ENCODE measurements around the gene COL20A1. TPM values are rescaled to one million over a fixed set of nuclear protein-coding genes. Genes with fewer than 3 reads are reported as not detected.
A peak's percentile ranks its signal among the peaks of the same experiment; 100 is the strongest.

COL20A1 gene
- not detected for total RNA-seq

GRCh38 chr20:63292904-63293303, at the start of gene COL20A1:
Gene COL20A1 (plus strand): TSS chr20:63293186. CDS start chr20:63295108, 1,922 bp downstream.
- TF ChIP-seq POLR2A (IDR thresholded peaks at IDR 0.05): no peak
- TF ChIP-seq, protein P1, sequence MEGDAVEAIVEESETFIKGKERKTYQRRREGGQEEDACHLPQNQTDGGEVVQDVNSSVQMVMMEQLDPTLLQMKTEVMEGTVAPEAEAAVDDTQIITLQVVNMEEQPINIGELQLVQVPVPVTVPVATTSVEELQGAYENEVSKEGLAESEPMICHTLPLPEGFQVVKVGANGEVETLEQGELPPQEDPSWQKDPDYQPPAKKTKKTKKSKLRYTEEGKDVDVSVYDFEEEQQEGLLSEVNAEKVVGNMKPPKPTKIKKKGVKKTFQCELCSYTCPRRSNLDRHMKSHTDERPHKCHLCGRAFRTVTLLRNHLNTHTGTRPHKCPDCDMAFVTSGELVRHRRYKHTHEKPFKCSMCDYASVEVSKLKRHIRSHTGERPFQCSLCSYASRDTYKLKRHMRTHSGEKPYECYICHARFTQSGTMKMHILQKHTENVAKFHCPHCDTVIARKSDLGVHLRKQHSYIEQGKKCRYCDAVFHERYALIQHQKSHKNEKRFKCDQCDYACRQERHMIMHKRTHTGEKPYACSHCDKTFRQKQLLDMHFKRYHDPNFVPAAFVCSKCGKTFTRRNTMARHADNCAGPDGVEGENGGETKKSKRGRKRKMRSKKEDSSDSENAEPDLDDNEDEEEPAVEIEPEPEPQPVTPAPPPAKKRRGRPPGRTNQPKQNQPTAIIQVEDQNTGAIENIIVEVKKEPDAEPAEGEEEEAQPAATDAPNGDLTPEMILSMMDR (IDR thresholded peaks at IDR 0.05): no peak
- TF ChIP-seq POLR2AphosphoS5 (IDR thresholded peaks at IDR 0.05): no peak
- no peaks in the 10 kb centered on the region for H3K9me3 ChIP-seq
- DNase-seq (ENCODE audit: low spot score in 2 of 2): no peak
- H3K27me3 ChIP-seq: peaks cover 12 to 53% of the 10 kb centered on the region in 2 donors
- no peaks in the 10 kb centered on the region for H3K36me3 ChIP-seq
- no peaks in the 10 kb centered on the region for H3K4me1 ChIP-seq
- intact Hi-C loops (cut with DNase I; ENCODE audit: low total_unique reads): no loop called here
- H3K4me3 ChIP-seq: no peak within 1 kb of the TSS
- no peak within 1 kb of the TSS for H3K27ac ChIP-seq

DNA sequence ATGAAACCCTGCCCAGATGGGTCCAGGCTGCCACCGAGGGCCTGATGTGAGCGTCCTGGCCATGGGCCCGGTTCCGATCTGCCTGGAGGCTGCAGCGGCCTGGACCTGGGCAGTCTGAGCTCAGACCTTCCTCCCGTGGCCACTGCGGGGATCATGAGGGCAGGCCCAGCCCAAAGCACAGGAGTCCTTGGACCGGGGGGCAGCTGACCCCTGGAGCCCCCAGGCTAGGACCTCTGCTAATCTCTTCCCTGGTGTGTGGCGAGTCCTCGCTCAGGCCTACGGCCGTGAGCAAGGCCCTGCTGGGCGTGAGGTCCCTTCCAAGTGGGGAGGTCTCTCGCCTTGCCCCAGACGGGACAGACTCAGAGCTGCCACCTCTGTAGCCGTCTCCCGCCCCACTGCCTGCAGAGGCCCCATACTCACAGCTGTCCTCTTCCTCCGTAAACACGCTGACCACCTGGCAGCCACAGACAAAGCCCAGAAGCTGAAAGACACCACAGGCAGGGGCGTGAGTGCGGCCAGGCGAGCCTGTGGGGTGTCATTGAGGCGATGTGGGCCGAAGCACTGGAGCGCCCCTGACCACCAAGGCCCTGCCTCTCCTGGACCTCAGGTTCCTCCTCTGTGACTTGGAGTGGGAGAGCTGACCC, 49.3 kb upstream of the COL20A1 start:
- H3K4me3 ChIP-seq: no peak overlapping the region
- no peak for DNase-seq (ENCODE audit: low spot score in 2 of 2)
- TF ChIP-seq, protein P1 (IDR thresholded peaks at IDR 0.05): no peak
- TF ChIP-seq POLR2A (IDR thresholded peaks at IDR 0.05): no peak
- no peak for TF ChIP-seq POLR2AphosphoS5 (IDR thresholded peaks at IDR 0.05)
- no peaks in the 10 kb centered on the region for H3K4me1 ChIP-seq
- no peaks in the 10 kb centered on the region for H3K36me3 ChIP-seq
- H3K27ac ChIP-seq: no peak overlapping the region
- peaks cover 0 to 57% of the 10 kb centered on the region in 2 donors for H3K27me3 ChIP-seq
- intact Hi-C loops (cut with DNase I; ENCODE audit: low total_unique reads): no loop called here
- no peaks in the 10 kb centered on the region for H3K9me3 ChIP-seq

DNA sequence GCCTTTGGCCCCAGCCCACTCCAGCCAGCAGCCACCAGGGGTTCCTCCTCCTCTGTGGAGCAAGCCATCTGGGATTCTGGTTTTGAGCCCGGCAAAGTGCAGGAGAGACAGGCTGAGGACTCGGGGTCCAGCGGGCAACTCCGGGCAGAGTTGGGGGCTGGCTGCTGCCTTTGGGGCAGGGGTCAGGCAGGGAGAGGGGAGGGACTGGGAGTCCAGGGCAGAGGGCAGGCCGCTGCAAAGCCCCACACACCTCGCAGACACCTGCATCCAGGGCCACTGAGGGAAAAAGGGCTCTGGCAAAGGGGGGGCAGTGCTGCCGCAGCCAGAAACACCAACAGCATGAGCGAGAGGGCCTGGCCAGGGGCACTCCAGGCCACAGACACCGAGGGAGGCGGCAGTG, 48.5 kb upstream of the COL20A1 start:
- Histone ChIP-seq H3K4me1 (no peaks in the 10 kb centered on the region), H3K27me3 (peaks cover 0 to 62% of the 10 kb centered on the region in 2 donors), H3K9me3 (no peaks in the 10 kb centered on the region), H3K4me3 (no peak overlapping the region), H3K27ac (no peak overlapping the region), H3K36me3 (no peaks in the 10 kb centered on the region)
- no peak for TF ChIP-seq POLR2A (IDR thresholded peaks at IDR 0.05)
- no peak for DNase-seq (ENCODE audit: low spot score in 2 of 2)
- intact Hi-C loops (cut with DNase I; ENCODE audit: low total_unique reads): no loop called here

DNA sequence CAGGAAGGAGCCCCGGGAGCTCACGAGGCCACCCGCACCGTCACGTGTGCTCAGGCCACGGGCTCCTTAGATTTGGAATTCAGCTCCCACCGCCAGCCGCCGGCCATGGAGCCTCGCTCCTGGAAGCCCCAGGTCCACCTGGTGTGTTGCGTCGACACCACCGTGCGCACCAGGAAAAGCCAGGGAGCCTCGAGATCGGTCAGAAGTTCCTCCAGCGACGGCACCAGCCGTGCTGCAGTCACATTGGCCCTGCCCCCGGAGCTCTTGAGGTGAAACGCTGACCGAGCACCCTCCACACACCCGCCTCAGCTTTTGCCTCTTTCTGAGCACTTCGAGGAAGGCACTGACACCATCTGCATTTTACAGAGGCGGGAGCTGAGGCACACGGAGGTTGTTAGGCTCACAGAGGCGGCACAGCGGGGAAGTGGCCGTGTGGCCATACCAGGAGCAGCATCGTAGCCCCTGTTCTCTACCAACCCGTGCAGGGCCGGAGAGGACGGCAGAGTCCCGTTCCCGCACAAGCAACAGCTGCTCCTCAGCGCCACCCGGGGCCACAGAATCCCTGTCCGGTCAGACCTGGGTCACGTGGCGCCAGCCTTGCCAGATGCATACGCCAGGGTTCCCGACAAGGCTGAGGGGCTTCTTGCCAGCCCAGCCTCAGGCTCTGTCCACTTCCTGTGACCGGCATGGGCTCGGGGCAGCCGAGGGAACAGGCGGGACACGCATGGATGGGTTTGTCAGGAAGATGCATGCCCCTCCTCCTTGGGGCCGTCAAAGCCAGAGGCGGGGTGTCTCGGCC, 46.3 kb upstream of the COL20A1 start:
- Histone ChIP-seq H3K4me1 (no peaks in the 10 kb centered on the region), H3K27ac (no peak overlapping the region), H3K36me3 (no peaks in the 10 kb centered on the region), H3K9me3 (no peaks in the 10 kb centered on the region), H3K4me3 (peak overlapping the region in 1 of 3 donors; percentile 15), H3K27me3 (peaks cover 0 to 68% of the 10 kb centered on the region in 2 donors)
- TF ChIP-seq, protein P1 (IDR thresholded peaks at IDR 0.05): no peak
- no peak for TF ChIP-seq POLR2A (IDR thresholded peaks at IDR 0.05)
- no peak for TF ChIP-seq POLR2AphosphoS5 (IDR thresholded peaks at IDR 0.05)
- intact Hi-C loops (cut with DNase I; ENCODE audit: low total_unique reads): no loop called here
- DNase-seq (ENCODE audit: low spot score in 2 of 2): no peak

- Histone ChIP-seq H3K9me3 (no peaks in the 10 kb centered on the region), H3K27ac (no peak overlapping the region), H3K4me3 (no peak overlapping the region), H3K27me3 (peaks cover 0 to 73% of the 10 kb centered on the region in 2 donors), H3K4me1 (no peaks in the 10 kb centered on the region), H3K36me3 (no peaks in the 10 kb centered on the region)
- no peak for DNase-seq (ENCODE audit: low spot score in 2 of 2)
- intact Hi-C loops (cut with DNase I; ENCODE audit: low total_unique reads): no loop called here
- TF ChIP-seq, protein P1 (IDR thresholded peaks at IDR 0.05): no peak
- TF ChIP-seq POLR2A (IDR thresholded peaks at IDR 0.05) (no peak), POLR2AphosphoS5 (IDR thresholded peaks at IDR 0.05) (no peak)
Observed at GRCh38 chr20:63247671-63248228, 45.2 kb upstream of the COL20A1 start.
